ENCODE results near the gene PHACTR1.
A peak's percentile ranks its signal among the peaks of the same experiment; 100 is the strongest.
"Not testable (repeated sequence)": the region's sequence is repeated elsewhere in the genome, so short reads cannot be mapped to it uniquely, and the experiment has no call there.

PHACTR1 gene

DNA sequence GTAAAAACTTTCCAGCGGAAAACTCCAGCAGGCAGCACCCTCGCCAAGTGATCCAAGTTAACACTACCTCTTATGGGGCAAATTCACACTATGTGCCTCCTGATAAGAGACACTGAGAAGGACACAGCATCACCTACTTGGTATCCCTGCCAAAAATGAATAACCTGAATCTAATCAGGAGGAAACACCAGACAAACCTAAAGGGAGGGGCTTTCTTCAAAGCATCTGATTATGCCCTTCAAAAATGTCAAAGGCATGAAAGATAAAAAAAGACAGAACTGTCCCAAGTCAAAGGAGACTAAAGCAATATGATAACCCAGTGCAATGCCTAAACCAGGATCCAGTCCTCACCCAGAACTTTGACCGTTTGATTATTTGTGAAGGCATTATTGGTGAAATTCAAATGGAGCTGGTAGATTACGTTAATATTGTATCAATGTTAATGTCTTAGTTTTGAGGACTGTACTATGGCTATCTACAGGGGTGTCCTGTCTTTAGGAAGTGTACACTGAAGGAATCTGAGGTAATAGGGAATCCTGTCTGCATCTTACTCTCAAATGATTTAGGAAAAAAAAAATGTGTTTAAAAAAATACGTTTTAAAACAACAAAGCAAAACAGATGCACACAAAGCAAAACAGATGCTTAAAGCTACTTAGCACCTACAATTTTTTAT is 603.5 kb downstream of the PHACTR1 start:
- CTCF ChIA-PET = interaction anchor here (0.5 to 0.7 kb wide), 4 partner anchors 8 to 148 kb away, joined by 4 to 6 read pairs (median 5); partner anchors contain the start of gene TBC1D7
- DNase-seq (ENCODE audit: low spot score) = no peak
- H3K27ac ChIP-seq = no peak overlapping the region
- POLR2A ChIA-PET (ENCODE audit: low non-redundant PET) = no interaction called here
- TF ChIP-seq, protein P1, sequence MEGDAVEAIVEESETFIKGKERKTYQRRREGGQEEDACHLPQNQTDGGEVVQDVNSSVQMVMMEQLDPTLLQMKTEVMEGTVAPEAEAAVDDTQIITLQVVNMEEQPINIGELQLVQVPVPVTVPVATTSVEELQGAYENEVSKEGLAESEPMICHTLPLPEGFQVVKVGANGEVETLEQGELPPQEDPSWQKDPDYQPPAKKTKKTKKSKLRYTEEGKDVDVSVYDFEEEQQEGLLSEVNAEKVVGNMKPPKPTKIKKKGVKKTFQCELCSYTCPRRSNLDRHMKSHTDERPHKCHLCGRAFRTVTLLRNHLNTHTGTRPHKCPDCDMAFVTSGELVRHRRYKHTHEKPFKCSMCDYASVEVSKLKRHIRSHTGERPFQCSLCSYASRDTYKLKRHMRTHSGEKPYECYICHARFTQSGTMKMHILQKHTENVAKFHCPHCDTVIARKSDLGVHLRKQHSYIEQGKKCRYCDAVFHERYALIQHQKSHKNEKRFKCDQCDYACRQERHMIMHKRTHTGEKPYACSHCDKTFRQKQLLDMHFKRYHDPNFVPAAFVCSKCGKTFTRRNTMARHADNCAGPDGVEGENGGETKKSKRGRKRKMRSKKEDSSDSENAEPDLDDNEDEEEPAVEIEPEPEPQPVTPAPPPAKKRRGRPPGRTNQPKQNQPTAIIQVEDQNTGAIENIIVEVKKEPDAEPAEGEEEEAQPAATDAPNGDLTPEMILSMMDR (conservative IDR thresholded peaks at IDR 0.05; ENCODE audit: low read depth) = no peak

DNA sequence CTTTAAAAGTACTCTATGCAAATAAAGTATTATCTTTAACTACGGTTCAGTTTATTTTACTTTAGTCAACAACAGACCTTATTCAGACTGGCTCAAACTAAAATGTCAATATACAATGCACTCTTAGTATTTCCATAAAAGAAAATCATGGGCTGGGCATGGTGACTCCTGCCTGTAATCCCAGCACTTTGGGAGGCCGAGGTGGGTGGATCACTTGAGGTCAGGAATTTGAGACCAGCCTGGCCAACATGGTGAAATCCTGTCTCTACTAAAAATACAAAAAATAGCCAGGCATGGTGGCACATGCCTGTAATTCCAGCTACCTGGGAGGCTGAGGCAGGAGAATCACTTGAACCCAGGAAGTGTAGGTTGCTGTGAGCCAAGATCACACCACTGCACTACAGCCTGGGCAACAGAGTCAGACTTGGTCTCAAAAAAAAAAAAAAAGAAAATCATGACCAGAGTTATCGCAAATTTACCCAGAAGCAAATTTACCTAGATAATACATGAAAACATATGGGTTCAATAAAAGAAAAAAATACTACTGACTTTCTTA is 609.5 kb downstream of the PHACTR1 start:
- H3K27ac ChIP-seq; DNase-seq (ENCODE audit: low spot score); POLR2A ChIA-PET (ENCODE audit: low non-redundant PET); CTCF ChIA-PET: not testable (repeated sequence)

DNA sequence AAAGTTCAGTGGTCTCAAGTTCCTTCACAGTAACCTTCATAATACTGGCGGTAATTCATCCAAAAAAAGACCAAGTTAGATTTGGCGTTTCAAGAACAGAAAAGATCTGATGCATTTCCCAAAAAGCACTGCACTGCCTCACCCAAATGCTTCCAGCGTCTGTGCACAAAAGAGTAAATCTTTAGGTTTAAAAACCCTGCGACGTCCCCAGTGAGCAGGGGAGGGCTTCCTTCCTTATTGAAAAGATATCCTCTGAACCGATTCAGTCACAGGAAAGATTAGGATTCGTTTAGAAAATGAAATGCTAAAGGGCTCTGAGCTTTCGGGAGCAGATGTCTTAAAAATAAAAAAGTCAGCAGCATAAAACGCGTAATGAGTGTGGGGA is 611.1 kb downstream of the PHACTR1 start:
- peak; percentile 4 for DNase-seq (ENCODE audit: low spot score)
- peak overlapping the region; percentile 94 for H3K27ac ChIP-seq
- CTCF ChIA-PET = interaction anchor here (0.7 kb wide), 2 partner anchors 70 to 1167 kb away, joined by 3 to 4 read pairs; no protein-coding TSS in a partner anchor
- TF ChIP-seq, protein P1 (conservative IDR thresholded peaks at IDR 0.05; ENCODE audit: low read depth) = no peak
- POLR2A ChIA-PET (ENCODE audit: low non-redundant PET) = interaction anchor here (0.8 to 1.2 kb wide), 2 partner anchors 13 to 317 kb away, joined by 3 to 4 read pairs; no protein-coding TSS in a partner anchor

DNA sequence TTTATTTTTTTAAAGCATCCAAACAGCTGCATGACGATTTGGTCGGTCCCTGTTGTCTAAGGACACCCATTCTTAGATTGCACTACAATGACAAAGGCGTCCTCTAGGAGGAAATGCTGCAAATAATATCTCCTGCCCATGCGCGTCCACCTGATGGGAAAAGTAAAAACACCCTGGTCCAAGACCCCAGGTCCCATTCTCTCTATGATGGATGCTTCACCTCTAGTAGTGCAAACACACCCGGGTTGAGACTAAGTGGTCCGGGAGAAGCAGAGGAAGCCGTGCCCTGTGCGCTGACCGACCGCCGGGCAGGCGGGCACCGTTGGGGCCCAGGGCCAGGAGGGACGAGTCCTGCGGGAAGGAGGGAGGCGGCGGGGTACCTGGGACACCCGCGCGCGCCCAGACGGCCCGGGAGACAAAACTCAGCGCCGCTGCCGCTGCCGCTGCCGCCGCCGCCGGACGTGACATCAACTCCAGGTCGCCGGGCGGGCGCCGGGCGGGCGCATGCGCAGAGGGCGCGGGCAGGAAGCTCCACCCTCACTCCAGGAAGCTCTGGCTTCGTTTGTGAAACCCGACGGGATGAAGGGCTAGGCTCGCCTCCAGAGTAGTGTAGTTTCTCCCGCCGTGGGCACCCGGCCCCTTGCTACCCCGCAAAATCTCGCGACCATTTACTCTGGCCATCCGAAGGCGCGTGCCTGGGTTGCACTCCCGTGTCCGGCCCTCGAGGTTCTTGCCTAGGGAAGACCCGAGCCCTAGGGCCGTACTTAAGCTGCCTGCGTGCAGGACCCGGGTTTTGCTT is 611.7 kb downstream of the PHACTR1 start, which contains the start of gene TBC1D7:
Gene TBC1D7 (minus strand): TSS at position 462 of the 799 bp plus-strand sequence. CDS start 1,639 bp downstream, outside the sequence.
- POLR2A ChIA-PET (ENCODE audit: low non-redundant PET) = interaction anchor here (0.5 to 1.2 kb wide), 4 partner anchors 14 to 318 kb away, joined by 3 to 4 read pairs (median 3); no protein-coding TSS in a partner anchor

DNA sequence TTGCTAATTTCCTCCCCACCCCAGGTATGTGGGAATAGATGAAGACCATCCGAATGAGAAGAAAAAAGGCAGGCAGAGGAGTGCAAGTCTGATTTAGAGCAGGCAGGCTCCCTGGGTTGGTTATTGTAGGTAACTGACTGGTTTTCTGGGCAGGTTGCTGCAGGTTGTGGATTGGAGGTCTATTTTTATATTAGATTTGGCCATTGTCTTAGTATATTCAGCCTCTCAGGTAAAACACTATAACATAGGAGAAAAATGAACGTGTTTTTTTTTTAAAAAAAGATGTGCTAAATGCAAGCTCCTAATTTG is 612.3 kb downstream of the PHACTR1 start:
- DNase-seq (ENCODE audit: low spot score) = no peak
- ChIA-PET CTCF (interaction anchor here (0.6 to 1.3 kb wide), 4 partner anchors 8 to 417 kb away, joined by 3 to 4 read pairs (median 4); no protein-coding TSS in a partner anchor), POLR2A (ENCODE audit: low non-redundant PET) (interaction anchor here (0.5 to 1.0 kb wide), 2 partner anchors 24 to 53 kb away, joined by 3 read pairs; no protein-coding TSS in a partner anchor)
- H3K27ac ChIP-seq = peak overlapping the region; percentile 94
- TF ChIP-seq, protein P1 (conservative IDR thresholded peaks at IDR 0.05; ENCODE audit: low read depth) = no peak

More for the DNA sequence above, 611.7 kb downstream of the PHACTR1 start, which contains the start of gene TBC1D7:
- peak; percentile 94 for DNase-seq (ENCODE audit: low spot score)
- peak within 1 kb of the TSS; percentile 94 for H3K27ac ChIP-seq
- TF ChIP-seq, protein P1 (conservative IDR thresholded peaks at IDR 0.05; ENCODE audit: low read depth) = 0 out of 2 replicates have a peak, but pooled peaks have one; percentile 6
- CTCF ChIA-PET = interaction anchor here (0.6 to 1.3 kb wide), 4 partner anchors 8 to 417 kb away, joined by 3 to 4 read pairs (median 4); no protein-coding TSS in a partner anchor

DNA sequence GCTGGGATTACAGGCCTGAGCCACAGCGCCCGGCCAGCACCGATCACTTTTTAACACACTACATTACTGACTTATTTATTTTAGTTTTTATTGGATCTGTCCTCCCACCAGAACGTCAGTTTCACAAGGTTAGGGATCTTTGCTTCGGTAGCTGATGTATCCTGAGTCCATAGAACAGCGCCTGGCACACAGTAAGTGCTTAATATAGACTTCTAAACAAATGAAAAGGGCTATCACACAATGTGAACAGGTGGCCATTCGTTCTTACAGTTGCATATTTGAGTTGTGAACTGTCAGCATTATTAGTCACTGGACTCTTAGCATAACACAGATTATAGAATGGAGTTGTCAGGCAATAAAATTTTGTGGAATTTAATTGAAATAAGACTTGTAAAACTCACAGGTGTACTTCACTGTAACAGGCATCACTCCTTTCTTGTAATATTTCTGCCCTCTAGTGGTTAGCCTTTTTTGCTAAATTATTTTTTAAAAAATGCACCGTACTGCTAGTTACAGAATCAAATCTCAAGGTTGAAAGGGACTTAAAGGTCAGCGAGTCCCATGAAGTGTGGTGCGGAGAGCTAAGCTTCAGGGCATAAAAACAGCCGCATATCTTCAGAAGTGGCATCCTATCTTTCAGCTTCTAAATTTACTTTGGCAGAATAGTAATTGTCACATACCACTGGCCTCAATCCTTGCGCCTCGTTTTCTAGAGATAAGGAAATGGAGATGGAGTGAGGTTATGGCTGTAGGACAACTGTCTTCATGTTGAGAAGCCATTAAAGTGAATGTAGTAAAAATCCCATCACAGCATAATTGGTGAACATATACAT is 615.2 kb downstream of the PHACTR1 start:
- no peak overlapping the region for H3K27ac ChIP-seq
- ChIA-PET POLR2A (ENCODE audit: low non-redundant PET) (no interaction called here), CTCF (interaction anchor here (0.6 to 0.8 kb wide), 4 partner anchors 23 to 982 kb away, joined by 3 to 4 read pairs (median 4); no protein-coding TSS in a partner anchor)
- no peak for DNase-seq (ENCODE audit: low spot score)
- TF ChIP-seq, protein P1 (conservative IDR thresholded peaks at IDR 0.05; ENCODE audit: low read depth) = peak; percentile 72
